IPS DF 19.7 (cell line): ENCODE results near the gene LMAN2.

ENCODE experiments used
- DNase-seq: peaks from one replicate; pipeline ENCODE4 v3.0.0-alpha.2; 2013; ENCODE audit warnings: low read depth, low spot score

The LMAN2 gene, protein sequence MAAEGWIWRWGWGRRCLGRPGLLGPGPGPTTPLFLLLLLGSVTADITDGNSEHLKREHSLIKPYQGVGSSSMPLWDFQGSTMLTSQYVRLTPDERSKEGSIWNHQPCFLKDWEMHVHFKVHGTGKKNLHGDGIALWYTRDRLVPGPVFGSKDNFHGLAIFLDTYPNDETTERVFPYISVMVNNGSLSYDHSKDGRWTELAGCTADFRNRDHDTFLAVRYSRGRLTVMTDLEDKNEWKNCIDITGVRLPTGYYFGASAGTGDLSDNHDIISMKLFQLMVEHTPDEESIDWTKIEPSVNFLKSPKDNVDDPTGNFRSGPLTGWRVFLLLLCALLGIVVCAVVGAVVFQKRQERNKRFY

GRCh38 chr5:177351392-177352329 lies at the start of gene LMAN2:
Gene LMAN2 (minus strand): TSS chr5:177351668. CDS start chr5:177351647, 21 bp downstream.
- peak; percentile 91 for DNase-seq

- no peak for DNase-seq
Observed at GRCh38 chr5:177399997-177400868, 48.8 kb upstream of the LMAN2 start, which contains the start of gene PFN3. Gene PFN3 (minus strand): TSS chr5:177400661. CDS start chr5:177400576, 85 bp downstream.

DNA sequence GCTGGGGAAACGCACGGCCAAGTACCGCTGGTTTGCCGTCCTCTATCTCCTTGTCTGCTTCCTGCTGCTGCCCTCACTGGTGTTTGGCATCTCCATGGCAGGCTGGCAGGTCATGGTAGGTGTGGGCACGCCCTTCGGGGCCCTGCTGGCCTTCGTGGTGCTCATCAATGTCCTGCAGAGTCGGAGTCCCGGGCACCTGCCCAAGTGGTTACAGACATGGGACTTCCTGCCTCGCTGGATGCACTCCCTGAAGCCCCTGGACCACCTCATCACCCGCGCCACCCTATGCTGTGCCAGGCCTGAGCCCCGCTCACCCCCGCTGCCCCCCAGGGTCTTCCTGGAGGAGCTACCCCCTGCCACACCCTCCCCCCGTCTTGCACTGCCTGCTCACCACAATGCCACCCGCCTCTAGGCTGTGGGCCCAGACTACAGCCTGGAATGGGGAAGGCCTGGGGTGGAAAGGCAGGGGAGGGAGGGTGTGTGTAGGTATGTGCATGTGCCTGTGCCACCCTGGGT lies 46.5 kb upstream of the LMAN2 start:
- DNase-seq, result no peak

GRCh38 chr5:177396807-177397206 lies 45.3 kb upstream of the LMAN2 start:
- no peak for DNase-seq

DNA sequence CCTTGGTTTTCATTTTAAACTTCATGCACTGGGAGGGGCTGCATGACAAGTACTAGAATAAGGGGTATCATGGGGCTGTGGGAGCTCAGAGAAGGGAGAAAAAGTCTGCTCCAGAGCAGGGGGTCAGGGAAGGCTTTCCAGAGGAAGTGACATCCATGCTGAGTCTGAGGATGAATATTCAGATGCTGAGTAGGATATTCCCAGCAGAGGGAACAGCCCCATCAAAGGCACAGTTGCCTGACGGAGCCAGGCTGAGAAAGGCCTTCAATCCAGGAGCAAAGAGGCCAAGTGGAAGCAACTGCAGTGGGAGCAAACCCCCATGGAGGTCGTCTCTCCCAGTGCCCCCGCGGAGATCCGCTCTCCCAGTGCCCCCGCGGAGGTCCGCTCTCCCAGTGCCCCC lies 44.6 kb upstream of the LMAN2 start:
- DNase-seq, result no peak

- DNase-seq, result no peak
Observed at GRCh38 chr5:177393990-177394389, 42.5 kb upstream of the LMAN2 start.

GRCh38 chr5:177393206-177393765 lies 41.8 kb upstream of the LMAN2 start:
- no peak for DNase-seq

DNA sequence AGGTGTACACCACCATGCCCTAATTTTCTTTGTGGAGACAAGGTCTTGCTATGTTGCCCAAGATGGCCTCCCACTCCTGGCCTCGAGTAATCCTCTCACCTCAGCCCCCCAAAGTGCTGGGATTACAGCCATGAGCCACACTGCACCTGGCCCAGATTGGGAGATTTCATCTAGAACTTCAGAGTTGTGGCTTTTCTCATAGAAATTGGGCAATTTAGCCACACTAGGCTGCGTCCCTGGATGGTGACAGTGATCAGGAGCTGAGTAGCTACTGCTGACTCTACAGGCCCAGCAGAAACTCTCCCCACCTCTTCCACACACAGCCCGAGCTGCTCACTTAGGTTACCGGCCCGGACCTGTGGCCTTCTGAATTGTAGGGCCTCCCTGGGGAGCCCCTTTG lies 41.3 kb upstream of the LMAN2 start:
- DNase-seq, result no peak

DNA sequence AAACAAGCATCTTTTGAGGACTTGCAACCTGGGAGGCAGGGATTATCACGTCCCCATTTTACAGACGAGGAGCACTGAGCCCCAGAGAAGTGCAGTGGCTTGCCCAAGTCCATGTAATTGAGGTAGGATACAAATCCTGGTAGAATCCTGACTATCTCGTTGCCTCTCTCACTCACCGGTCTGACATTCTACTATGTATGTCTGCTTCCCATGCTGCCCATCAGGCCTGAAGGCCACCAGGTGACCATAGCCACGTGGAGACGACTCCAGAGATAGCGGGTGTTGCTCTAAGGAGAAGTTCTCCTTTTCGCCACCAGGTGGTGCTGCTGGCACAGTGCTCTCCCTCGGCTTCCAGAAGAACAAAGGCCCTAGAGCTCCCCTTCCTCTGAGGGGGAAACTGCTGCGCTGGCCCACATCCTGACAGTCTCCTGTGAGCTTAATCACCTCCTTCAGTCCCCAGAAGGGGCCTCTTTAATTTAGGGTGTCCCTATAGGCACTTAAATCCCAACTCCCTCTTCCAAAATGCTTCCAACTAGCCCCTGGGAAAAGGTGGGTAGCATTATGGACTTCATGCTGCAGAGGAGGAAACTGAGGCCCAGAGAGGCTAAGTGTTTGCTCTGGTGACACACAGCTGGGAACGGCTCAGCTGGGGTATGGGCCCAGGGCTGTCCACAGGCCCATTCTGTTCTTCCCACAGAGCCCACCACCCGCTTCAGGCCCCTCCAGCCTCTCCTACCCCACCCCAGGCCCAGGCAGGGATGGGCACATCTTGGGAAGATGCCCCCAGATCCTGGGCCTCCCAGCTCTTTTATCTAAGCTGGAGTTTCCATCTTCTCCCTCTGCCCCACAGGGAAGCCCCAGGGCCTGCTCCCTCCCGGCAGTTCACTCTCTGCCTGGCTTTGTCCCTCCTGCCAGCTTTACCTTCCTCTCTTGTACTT lies 39.2 kb upstream of the LMAN2 start:
- peak; percentile 75 for DNase-seq

DNA sequence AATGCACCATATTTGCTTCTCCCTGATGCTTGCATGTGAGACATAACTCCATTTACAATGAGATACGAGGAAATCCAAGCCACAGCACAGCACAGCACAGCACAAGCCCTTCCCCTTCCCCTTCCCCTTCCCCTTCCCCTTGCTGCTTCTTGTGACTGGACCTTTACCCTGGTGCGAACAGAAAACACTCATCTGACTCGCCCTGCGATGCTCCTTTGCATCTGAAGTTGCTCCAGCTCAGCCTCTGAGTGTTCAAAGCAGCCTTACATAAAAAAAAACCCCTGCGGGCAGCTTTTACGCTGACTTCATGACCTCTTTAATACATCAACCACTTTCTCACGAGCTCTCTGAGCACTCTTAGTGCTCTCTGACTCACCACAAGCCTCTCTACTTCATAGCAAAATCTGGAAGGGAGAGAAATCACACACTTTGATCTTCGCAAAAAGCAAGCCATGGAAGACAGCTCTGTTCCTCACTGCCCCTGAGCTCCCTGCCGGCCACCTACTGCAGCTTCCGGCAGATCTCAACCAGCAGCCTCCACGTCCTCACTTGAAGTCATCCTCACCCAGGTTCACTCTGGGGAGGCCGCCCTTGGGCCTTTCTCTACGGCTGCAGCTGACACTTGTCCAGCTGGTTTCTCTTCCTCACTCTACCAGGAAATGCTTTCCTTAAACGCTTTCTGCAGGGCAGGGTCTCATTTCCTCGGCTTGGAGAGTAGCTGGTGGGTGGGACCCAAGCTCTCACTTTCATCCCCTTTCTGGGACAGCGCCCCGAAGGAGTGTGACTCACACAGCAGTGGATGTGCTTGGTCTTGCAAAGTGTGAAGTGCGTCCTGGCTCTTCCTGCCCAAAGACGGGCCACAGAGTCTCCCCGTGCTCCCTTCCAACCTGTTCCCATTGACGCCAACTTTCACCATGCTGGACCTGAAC lies 38.0 kb upstream of the LMAN2 start:
- DNase-seq, result no peak

- no peak for DNase-seq
Observed at GRCh38 chr5:177388521-177389052, 37.1 kb upstream of the LMAN2 start.

GRCh38 chr5:177387405-177387804 lies 35.9 kb upstream of the LMAN2 start:
- no peak for DNase-seq

DNA sequence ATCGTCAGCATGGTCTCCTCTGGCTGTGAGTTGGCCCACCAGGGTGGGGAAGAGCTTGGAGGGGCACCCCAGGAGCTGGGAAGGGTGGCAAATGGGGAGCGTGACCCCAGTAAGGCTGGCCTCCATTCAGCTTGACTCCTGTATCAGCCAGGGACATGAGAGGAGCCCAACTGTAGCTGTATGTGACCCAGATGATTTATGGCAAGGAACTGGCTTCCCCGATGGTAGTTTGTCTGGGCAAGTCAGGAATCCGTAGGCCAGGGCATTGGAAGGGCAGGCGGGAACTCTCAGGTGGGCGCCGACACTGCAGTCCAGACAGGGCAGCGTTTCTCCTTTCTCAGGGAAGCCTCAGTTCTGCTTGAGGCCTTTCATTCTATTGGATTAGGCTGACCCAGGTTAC lies 35.1 kb upstream of the LMAN2 start:
- DNase-seq, result no peak

DNA sequence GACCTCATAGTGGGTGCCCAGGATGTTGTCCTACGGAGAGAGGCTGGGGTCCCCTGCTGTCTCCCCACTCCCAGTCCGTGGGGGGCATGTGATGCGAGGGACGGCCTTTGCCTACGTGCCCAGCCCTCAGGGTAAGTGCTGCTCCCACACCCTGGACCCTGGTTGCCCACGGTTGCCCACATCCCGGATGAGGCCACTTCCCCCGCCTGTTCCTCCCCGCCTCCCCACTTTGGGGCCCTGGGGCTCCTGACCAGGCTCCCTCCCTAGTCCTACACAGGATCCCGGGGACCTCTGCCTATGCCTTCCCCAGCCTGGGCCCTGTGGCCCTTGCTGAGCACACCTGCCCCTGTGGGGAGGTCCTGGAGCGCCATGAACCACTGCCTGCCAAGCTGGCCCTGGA lies 34.3 kb upstream of the LMAN2 start:
- no peak for DNase-seq

DNA sequence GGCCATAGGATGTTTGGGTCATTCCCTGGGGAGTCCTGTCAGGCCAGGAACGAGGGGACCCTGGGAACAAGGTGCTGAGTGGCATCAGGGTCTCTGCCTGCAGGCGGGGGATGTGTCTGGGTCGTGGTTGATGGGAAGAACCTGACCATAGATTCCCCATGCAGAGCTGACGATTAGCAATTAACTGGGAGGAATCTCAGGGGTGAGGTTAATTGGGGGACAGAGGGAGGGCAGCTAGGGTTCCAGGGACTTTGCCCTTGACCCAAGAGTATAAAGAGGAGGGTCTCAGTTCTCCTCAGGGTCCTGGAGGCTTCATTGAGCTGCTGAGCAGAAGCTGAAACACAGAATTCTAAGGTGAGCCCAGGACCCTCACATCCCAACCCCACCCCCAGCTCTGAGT lies 32.7 kb upstream of the LMAN2 start, which contains the start of gene SLC34A1:
SLC34A1 (plus strand) TSS at position 301 of the 400 bp plus-strand sequence. CDS start 1,308 bp downstream, outside the sequence.
- DNase-seq, result no peak

DNA sequence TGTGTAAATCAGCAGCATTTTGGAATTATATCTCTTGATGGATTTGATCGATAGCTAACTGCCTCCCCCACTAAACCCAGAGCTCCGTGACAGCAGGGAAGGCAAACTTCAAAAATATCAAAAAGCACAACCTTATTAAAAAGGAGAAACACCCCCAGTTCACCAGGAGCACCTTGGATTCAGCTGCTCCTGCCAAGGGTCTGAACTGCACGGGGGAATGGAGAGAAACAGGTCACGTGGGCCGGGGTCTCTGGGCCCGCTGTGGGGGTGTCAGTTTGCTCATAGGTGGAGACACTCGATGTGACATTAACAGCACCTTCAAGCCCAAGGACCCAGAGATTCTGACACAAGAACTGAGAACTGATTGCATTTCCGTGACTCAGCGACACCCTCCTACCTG lies 31.7 kb upstream of the LMAN2 start:
- no peak for DNase-seq

DNA sequence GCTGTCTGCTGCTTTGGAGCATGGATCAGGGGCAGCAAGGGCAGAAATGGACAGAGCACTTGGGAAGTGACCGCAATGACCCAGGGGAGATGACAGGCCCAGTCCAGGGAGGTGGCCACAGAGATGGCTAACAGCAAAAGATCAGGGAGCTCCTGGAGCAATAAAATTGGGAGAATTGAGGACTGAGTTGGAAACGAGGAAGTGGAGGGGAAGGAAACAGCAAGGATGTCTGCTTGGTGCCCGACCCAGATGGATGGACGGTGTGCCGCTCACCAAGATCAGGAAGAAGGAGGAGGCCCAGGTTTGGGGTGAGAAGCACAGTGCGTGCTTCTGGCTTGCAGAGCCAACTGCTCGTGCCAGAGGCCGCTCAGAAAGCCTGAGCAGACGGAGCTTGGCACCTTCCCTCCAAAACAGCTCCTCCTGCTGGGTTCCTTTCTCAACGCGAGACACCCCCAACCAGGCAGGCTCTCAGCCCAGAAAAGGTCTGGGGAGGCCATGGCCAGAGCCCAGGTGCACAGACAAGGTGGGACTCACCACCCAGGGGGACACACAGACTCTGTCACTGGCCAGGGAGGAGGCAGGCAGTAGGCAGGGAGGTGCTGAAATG lies 31.1 kb upstream of the LMAN2 start:
- no peak for DNase-seq

- no peak for DNase-seq
Observed at GRCh38 chr5:177380805-177381126, 29.3 kb upstream of the LMAN2 start.
